GM18867 (cell line): ENCODE measurements around the gene KIF6.
"Not testable (repeated sequence)": the region's sequence is repeated elsewhere in the genome, so short reads cannot be mapped to it uniquely, and the experiment has no call there.

ENCODE experiments used
- ATAC-seq: cut with Tn5 transposase; IDR thresholded peaks from one replicate; pipeline ENCODE4 v1.9.1; 2021; ENCODE audit warnings: mild to moderate bottlenecking, moderate library complexity; ENCODE audit not compliant: unreplicated experiment

The KIF6 gene

DNA sequence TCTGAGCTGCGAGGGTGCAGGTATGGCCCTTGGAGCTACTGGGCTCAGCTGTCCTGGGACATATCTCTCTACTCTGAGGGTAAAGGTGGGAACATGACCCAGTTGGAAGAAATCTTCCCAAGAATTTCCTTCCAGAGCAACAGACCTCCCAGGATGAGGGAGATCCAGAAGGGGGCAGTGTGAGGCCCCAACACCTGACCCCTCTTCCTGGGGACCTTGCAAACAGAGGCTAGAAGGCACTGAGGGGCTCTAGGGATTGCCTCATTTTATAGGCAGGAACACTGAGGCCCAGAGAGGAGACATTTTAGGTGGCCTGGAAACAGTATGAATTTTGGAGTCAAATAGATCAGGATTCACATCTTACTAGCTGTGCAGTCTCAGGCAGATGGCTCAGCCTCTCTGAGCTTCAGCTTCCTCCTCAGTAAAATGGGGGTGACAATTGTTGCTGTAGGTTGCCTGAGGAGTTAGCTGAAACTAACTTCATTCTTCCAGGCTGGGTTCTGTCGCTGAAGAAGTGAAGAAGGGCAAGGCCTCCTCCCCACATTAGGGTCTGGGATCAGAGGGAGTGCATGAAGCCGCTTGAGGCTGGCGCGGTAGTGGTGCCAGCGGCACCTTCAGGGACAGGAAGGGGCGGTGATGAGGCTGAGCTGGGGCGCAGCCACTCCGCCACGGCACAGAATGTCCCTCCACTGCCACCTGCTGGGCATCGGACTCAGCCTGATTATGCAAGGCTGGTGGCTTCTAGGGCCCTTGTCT is 422.4 kb downstream of the KIF6 start:
- peak; percentile 91 for ATAC-seq

DNA sequence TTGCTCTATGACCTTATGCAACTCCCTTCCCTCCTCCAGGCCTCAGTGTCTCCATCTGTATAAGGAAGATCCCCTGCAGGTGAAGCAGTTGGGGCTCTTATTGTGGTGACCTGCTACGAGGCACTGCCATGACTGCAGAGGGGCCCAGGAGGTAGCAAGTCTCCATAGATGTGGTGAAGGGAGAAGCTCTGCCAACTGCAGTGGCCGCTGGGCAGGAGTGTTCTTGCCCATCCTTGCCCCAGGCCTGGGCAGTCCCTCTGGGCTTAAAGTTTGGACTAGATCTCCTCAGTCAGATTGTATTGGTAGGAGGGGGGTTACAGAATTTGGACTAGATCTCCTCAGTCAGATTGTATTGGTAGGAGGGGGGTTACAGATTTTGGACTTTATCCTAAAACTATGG is 423.2 kb downstream of the KIF6 start:
- no peak for ATAC-seq

DNA sequence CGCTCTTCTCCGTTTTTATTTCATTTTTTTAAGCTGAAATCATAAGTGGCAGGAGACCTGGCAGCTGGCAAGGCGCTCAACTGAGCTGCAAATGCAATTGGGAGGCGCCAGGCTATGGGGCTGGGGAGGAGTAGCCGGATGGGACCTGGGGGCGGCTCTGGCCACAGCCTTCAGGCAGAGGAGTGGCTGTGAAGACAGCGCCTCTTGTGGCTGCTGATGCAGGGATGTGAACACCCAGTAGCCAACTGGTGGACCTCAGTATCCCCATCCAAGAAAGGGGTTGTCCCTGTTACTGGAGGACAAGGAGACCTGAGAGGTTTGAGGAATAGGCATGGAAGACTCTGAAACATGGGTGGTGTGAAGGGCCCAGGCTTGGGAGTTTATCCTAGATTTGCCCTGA is 423.6 kb downstream of the KIF6 start:
- no peak for ATAC-seq

DNA sequence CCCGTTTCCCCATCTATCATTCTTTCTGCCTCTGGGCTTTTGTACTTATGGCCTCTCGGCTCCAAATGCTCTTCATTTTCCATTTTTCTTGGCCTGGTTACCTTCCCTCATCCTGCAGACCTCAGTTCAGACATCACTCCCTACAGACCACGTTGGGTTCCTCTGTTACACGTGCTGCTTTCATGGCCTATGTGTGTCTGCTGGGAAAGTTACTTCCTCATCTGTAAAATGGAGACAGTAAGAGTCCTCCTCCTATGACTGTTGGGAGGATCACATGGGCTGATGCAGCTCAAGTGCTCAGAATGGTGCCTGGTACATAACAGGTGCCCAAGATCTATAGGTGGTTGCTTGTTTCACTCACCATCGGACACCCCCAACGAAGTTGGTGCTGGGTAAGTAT is 424.5 kb downstream of the KIF6 start:
- no peak for ATAC-seq

DNA sequence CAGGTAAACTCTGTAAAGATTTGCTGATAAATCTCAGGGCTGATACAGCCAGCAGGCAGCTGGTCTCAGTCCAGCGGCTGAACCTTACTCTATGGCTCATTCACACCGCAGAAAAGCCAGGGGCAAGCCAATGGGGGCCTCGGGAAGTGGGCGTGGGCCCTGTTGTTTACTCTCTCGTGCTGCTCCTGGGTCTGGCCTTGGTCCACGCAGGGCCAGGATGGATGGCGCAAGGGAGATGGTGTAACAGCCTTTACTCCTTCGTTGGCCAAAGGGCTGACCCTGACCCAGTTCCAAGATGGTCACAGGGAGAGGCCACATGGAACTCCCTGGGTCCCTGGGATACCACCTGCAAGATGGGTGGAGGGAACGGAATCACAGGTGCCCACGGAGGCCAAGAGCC is 427.1 kb downstream of the KIF6 start:
- no peak for ATAC-seq

DNA sequence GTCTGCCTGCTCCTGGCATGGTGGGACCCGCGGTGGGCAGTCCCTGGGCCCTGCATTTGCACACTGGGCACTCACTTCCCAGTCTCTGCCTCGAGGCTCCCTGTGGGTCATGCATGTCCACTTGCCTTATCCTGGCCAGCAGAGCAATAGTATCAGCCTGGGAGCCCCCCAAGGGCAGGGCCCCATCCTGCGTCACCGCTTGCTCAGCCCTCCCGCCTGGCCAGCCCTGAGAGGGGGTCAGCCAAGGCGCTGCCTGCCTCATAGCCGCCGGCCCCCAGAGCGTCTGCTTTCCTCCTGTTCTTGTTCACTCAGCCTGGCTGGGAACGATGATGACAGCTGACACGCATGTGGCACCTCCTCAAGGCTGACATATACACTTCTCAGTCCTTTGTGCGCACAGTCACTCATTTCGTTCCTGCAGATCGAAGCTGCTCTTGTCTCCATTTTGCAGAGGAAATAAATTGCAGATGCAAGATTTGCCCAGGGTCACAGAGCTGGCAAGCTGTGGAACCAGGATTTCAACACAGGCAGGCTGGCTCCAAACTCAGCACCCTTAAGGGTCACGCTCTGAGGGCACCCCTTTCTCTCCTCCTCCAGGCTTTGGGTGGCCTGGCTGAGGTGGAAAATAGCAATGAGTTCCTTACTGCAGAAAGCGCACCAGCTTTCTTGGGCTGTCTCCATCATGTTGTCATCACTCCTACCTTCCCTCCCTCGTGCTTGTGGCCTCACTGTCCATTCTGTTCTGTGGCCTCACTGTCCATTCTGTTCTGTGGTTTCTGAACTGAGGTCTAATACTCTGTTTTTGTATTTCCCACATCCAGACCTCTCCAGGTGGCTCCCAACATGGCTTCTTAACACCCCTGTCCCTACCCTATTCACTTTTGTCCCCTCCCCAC is 428.2 kb downstream of the KIF6 start:
- no peak for ATAC-seq

DNA sequence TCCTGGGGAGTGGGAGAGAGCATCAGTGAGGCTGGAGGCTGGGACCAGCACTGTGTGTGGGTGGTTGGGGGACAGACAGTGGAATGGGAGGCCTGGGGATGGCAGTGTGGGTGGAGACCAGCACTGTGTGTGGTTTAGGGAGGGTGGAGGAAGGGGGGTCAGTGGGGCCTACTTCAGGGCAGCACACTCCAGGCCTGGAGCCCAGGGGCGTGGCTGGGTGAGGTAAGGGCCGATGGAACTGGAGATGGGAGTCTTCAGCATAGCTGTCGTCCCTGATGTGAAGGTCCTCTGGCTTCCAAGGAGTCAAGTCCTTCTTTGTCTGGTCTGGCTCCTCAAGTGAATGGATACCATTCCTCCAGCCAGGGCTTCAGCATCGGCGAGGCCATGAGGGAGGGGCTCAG is 429.6 kb downstream of the KIF6 start:
- ATAC-seq = no peak

DNA sequence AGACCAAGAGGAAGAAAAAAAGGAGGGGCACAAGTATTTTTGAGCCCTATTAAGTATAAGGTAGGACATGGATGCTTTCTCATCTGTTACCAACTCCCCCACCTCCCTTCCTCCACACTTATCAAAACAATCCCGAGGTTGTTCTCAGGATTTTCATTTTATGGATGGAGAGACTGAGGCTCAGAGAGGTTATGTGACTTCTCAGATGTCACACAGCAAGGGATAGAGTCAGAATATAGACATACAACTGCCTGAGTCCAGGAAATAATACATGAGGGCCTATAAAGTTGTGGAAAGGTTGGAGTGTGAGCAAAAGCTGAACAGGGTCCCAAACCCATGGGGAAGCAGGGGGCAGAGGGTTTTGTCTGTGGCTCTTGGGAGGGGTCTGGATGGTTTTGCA is 430.3 kb downstream of the KIF6 start:
- no peak for ATAC-seq

DNA sequence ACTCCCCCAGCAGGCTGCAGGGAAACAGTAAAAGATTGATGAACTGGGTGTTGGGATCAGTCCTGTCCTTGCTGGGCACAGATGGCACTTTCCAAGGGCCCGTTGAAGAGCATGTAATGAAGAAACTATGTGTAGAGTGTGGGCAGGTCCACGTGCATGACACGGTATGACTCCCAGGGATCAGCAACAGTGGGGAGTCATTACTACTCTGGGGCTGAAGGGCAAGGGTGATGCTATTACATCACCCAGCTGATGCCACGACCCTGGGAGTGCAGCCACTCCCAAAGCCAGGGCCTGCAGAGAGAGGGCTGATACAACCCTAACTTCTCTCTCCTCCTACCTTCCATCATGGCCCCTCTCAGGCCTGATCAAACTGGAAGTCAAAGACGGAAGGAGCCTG is 431.1 kb downstream of the KIF6 start:
- no peak for ATAC-seq

DNA sequence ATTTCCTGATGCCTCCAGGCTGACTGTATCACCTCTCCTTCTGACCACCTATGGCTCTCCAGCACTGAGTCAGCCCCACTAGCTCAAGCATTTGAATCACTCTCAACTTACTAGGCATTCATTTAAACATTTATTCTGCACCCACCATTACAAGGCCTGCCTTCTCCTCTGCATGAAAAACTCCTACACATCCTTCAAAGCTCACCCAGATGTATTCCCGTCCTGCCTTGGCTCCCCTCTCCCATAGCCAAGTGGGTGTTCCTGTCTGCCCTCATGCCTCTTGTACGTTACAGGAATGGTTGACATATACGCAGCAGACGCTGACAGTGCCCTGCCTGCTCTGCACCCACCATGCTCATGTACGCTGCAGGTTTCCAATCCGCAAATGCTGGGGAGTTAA is 432.6 kb downstream of the KIF6 start:
- ATAC-seq = no peak

DNA sequence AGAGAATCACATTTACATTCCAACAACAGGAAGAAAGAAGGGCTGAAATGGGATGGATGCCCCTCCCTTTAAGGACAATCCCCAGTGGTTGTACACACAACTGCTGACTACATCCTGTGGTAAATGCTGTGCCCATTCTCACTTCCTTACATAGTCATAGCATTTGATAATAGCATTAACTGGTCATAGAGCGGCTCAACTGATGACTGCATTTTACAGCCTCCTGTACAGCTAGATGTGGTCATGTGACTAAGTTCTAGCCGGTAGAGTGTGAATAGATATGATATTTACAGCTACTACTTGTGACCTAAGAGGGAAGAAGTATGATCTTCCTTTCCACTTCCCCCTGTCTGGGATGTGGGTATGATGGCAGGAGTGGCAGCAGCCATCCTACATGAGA is 435.7 kb downstream of the KIF6 start:
- ATAC-seq = no peak

DNA sequence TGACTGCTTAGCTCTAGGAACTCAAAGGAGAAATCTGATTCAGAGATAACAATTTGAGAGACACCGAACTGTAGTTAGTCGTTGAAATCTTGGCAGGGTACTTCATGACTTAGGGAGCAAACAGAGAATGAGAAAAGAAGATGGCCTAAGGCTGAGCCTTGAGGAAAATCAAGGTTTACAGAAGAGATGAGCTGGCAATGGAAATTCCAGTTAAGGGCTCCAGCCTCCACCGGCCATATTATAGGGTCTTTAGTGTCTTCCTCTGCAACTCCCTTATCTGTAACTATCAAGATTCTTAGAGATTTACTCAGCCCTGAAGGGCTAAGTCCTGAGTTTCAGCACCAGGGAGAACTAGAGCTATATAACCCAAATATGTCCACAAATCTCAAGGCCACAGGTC is 437.6 kb downstream of the KIF6 start:
- ATAC-seq = no peak

DNA sequence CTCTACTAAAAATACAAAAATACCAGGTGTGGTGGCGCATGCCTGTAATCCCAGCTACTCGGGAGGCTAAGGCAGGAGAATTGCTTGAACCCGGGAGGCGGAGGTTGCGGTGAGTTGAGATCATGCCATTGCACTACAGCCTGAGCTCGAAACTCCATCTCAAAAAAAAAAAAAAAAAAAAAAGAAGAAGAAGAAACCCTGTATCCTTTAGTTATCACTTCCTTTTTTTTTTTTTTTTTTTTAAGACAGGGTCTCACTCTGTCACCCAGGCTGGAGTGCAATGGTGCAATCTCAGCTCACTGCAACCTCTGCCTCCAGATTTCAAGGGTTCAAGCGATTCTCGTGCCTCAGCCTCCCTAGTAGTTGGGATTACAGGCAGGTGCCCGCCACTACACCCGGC is 438.6 kb downstream of the KIF6 start:
- not testable (repeated sequence) for ATAC-seq

DNA sequence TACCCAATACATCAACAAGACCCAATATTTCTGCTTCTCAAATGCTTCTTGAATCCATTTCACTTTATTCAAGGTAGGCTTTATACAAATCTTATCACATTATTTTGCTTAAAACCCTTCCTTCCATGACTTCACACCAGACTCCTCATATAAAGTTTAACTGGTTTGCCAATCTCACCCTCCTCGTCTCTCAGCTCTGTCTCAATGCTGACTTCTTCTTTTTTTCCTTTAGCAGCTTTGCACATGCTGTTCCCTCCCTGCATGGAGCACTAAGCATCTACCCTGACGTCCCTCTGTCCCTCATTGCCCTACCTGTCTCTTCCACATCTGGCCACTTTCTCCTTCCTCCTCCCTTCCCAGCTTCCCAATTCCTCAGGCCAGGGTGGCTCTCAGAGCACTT is 442.4 kb downstream of the KIF6 start:
- no peak for ATAC-seq

DNA sequence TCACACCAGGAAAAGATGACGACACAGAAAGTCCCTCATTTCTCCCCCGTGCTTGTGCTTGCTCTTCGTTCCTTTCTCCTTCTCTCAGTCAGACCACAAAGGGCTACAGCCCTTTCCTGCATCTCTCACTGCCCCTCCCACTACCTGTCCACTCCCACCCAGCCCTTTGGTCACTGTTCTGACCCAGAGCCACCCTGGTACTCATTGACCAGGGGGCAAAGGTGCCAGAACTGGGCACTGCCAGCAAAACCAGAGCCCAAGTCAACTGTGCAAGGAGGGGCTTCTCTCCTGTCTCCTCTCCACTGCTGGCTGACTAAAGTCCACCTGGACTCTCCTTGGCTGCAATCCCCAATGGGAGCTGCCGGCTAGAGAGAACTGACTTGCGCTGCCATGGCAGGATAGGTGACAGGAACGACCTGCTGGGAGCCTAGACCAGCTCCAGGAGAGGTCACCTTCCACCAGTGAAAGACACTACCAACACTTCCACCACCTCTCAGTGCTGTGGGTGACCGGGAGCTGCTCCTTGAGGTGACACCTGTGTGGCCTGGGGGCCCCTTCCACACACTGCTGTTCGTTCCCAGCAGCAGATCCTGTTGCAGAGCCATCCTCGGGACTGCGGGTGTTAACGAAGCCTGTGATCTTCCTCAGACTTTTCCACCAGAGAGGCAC is 443.8 kb downstream of the KIF6 start:
- ATAC-seq = no peak

DNA sequence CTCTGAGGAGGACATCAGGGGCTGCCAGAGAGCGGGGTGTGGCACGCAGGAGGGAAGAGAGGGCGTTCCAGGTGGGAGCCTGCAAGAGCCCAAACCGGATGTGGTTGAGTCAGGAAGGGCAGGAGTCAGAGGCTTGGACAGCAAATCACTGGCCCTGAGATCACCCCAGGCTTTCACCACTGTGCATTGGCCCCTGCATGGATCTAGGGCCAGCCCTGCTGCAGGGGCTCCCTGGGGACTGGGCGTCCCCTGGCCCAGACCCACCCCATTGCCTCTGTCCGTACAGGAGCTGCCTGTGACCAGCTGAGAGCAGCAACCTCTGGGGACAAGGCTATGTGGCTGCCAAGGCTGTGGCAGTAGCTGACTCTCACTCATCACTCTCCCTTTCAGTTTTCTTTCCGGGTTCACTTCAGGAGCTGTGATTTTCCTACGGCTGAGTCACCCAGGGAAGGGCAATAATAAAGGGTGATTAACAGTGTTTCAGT is 444.9 kb downstream of the KIF6 start:
- ATAC-seq = no peak
